GM19395 (cell line): ENCODE measurements around the gene MNAT1.

Experiments used
- ATAC-seq: cut with Tn5 transposase; IDR thresholded peaks from one replicate; pipeline ENCODE4 v1.9.1; 2021; ENCODE audit warnings: mild to moderate bottlenecking, moderate library complexity; ENCODE audit not compliant: unreplicated experiment

MNAT1 gene

DNA sequence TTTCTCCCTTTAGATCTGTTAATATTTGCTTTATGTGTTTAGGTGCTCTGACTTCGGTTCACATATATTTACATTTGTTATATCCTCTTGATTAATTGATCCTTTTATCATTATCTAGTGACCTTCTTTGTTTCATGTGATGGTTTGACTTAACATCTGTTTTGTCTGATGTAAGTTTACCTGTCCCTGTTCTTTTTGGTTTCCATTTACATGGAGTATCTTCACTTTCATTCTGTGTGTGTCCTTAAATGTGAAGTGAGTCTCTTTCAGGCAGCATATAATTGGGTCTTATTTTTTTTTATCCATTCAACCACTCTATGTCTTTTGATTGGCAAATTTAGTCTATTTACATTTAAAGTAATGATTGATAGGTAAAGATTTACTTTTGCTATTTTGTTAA, 222.1 kb downstream of the MNAT1 start:
- no peak for ATAC-seq

DNA sequence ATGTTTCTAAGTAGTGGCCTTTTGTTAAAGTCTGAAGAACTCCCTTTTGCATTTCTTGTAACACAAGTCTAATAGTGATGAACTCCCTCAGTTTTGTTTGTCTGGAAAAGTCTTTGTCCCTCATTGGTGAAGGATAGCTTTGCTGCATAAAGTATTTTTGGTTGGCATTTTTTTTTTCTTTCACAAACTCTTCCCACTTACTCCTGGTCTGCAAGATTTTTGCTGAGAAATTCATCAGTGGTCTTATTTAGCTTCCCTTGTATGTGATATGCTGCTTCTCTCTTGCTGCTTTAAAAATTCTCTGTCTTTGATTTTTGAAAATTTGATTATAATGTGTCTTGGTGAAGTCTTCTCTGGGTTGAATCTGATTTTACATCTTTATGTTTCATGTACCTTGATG, 223.6 kb downstream of the MNAT1 start:
- ATAC-seq = no peak

DNA sequence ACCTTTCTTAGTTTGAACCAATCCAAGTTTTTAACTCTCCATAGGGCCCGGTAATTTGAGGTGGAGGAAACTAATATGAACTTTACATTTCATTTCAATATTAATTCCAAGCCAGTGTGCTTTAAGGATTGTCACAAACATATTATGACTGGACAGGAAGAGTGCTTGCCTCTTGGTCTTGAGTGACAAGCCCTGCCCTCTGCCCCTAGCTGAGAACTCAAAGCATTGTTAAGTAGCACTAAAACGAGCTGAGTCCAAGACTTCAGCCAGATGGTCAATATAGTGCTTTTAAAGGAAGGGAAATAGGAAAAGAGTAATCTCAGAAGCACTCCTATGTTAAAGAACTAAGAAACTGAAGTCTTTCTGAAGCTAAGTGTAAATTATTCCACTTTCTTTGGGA, 229.2 kb downstream of the MNAT1 start:
- ATAC-seq = no peak

DNA sequence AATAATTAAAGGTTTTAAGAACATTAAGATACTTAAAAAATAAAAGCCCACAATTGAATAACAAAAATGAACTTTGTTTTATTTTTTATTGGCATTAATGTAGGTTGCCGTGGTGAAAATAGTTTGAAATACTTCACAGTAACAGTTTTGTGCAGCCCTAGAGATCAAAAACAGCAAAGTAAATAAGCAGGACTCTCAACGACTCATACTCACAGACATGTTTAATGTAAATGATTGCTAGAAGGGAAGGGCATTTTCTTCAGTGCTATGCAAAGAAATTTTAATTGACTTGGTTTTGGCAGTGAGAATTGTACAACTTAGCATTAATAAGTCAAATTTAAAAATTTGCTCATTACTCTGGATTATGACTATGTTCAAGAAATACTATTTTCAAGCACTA, 230.3 kb downstream of the MNAT1 start:
- no peak for ATAC-seq

DNA sequence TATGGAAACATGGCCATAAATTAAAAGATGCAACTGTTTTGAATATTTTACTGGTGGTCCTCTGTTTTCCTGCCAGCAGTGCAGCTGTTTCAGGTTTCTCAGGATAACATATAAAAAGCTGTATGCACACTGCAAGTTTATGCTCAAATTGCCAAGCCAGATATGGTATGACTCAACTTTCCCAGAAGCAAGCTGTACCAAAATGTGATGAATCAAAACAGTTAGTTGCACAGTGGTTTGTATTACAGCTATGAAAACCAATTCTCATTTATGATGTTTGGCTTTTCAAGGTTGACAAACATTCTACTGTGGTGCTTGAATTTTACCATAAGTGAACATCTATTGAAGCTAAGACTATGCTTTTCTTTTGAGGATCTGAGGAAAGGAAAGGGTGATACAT, 230.8 kb downstream of the MNAT1 start:
- ATAC-seq = no peak

DNA sequence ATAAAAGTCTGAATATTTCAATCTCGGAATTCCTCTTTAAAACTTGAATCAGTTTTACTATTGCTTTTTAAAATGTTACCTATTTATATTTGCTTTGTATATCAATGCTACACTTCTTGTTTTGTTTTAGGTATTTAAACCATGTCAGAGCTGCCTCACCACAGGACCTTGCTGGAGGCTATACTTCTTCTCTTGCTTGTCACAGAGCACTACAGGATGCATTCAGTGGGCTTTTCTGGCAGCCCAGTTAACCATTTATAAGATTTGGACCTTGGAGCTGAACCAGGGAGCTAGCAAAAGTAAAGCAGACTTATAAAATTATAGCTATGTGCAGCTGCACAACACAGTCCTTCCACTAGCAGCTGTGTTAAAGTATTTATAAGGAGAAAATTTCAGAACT, 233.5 kb downstream of the MNAT1 start:
- ATAC-seq = no peak

DNA sequence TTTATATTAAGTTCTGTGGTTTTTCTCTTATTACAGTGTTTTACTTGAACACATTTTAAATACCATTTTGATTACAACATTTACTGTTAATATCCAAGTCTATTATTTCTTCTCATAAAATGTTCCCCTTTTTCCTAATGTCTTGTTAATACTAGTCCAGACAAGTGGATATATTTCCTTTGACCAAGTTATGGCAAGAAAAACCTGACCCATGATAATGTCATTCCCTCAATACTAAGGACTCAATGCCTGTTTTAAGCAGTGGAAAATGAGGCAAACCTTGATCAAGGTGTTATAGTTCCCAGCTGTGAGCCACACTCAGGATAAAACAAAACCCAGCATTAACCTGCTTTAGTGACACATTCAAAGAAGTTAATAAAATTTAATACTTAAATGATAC, 234.1 kb downstream of the MNAT1 start:
- ATAC-seq = no peak

DNA sequence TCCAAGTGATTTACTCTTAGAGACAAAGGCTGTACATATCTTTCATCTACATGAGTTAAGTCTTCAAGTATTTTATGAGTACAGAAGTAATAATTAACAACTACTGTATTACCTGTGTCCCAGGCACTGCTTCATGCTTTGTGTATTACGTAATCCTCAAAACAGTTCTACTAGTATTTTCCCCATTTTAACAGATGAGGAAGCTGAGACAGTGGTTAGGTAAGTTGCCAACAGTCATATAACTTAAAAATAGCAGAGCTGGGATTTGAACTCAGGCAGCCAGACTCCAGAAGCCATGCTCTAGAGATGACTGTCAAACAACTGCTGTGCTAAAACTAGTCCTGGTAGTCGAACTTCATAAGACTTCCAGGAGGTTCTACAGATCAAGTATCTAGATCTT, 235.6 kb downstream of the MNAT1 start:
- ATAC-seq = no peak

DNA sequence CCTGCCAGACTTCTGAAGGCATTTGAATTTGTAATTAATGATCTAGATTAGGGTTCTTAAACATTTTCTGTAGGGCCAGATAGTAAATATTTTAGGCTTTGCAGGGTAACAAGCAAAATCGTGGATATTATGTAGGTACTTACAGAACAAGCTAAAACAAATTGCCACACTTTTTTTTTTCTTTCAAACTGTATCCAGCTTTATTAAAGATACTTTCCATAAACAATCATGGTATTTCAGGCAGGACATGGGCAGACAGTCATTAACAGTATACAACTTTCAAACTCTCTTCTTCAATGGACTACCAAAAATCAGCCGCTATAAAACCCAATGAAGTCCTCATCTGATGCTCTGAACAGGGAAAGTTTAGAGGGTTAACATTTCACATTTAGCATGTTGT, 236.7 kb downstream of the MNAT1 start:
- no peak for ATAC-seq

DNA sequence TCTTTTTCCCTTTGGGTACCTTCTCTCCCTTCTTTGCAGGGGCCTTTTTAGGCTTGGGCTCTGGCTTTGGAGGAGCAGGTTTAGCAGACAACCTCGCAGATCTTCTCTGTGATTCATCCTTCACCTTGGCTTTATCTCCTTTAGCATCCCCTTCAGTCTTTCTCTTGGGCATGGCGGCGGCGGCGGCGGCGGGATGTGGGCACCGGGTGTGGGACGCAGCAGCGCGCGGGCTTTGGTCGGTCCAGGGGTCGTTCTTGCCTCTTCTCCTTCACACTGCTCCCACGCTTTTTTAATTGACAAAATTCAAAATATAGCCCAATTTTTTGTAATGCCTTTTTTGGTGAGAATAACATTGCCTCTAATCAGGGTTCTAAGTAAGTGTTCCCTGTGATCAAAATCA, 237.7 kb downstream of the MNAT1 start:
- no peak for ATAC-seq

DNA sequence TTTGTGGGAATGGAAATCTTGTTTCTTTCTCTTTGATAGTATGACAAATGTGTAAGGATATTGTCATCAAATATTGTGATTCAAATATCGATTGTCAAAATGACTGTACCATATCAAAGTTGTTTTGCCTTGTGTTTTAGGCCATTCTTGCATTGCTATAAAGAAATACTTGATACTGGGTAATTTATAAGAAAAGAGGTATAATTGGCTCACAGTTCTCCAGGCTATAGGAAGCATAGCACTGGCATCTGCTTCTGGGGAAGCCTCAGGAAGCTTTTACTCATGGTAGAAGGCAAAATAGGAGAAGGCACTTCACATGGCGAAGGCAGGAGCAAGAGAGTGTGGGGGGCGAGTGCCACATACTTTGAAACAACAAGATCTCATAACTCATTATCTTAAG, 238.5 kb downstream of the MNAT1 start:
- no peak for ATAC-seq

DNA sequence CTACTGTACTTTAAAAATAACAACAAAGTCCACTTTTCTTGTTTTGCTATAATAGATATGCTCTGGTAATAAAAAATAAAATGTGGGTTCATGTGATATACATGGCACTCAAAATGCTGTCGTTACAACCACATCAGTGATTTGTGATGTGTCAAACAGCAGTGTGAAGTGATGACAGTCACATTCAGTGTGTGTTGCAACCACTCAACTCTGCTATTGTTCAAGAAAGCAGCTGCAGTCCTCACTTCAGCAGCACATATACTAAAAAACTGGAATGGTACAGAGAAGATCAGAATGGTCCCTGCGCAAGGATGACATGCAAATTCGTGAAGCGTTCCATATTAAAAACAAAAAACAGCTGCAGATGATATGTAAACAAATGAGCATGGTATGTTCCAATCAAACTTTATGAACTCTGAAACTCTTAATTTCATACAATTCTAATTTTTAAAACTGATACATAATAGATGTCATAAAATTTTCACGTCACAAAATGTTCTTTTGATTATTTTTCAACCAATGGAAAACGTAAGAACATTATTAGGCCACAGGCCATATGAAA, 239.6 kb downstream of the MNAT1 start:
- no peak for ATAC-seq

DNA sequence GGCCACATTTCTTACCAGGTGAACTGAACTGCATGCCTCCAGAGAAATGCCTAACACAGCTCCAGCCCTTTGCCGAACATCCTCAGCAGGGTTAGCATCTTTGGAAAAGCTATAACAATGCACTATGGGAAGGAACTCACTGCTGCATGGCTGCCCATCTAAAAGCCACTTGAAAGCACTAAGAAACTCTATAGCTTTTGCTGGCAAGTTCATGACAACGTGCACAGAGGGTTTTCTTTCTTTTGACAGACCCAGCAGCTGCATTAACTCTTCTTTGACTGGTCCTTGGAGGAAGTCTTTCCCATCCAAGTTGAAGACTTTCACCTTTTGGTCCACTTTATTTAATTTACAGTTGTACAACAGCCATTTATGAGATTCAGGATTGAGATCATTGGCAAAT, 241.0 kb downstream of the MNAT1 start:
- no peak for ATAC-seq

DNA sequence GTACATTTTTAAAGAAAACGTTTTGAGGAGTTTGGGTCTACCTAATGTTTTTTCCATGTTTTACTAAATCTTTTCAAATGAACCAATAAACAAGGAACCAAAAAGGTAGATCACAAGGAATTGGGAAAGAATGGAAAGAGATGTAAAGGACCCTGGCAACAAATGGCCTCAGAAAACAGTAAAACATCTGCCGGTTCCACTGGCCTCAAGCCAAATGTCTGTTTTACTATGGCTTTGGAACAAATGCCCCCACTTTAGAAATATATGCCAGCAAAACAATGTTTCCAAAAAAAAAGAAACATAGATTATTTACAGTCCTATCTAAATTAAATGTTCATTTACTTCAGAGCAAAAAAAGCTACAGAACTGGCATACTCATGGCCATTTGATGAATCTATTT, 243.3 kb downstream of the MNAT1 start:
- ATAC-seq = no peak

DNA sequence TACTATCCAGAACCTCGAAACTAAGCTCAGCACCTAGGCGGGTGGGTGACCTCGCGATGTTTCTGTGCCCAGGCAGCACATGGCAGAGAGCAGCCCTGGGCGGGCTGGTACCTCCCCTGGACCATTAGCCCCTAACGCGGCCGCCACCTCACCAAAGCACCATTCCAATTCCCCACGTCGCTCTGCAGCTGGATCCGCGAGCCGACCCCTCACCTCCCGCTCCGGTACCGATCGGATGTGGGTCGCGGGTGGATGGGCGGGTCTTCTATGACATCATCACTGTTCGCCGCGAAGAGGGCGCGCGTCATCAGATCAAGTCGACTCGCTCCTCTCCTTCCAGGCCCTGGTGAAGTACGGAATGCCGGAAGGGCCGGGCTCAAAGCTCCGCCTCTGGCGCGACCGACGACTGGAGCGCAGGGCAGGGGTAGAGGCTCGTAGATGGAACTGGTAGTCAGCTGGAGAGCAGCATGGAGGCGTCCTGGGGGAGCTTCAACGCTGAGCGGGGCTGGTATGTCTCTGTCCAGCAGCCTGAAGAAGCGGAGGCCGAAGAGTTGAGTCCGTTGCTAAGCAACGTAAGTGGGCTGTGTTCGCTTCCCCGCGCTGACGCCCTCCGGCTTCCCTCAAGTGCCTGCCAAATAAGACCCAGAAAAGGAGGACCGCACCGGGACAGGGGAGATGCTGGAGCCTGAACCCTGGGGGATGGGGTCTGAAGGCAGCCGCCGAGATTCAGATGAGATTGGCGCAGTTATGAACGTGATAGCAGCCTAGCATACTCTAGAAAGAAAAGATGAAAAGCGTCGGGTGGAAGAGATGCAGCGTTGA, 246.5 kb downstream of the MNAT1 start, which contains the start of the genes SLC38A6 and TRMT5:
Gene SLC38A6 (plus strand): TSS at position 435 of the 822 bp plus-strand sequence. CDS start 33 bp downstream, at position 468.
Gene TRMT5 (minus strand): TSS at position 269 of the 822 bp plus-strand sequence. CDS start 106 bp downstream, at position 163.
- ATAC-seq = peak; percentile 86

DNA sequence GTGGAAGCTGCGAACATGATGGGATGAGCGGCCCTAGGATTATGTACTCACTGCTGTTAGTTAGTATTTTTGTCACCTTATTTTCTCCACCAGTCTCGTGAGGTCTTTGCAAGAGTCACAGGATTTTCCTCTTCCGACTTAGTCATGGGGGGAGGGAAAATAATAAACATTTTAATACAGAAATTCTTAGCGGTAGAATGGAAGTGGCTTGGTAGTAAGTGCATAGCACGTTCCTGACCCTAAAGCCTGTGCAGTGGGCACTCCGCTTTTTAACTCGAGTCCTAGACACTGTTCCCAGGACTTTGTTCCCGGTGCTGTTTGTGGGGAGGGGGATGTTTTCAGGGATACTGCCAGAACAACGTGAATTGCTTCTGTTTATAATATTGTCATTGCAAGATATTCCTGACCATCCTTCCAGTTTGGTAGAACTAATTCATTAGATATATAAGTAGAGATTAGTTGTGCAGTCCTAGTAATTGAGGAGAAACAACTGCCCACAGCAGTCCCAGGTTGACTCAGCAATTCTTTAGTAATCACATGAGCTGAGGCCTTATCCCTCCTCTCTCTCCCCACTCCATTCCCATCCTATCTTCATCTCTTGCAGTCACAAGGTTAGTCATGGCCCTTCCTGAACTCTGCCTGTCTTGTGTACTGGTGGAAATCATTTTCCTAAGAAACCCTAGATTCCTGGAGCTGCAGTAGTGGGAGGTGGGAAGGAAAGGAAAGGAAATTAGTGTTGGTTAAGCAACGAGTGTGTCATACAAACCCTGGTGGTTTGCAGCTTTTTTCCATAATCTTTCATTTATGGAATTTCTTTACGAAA, 247.3 kb downstream of the MNAT1 start:
- ATAC-seq = peak; percentile 1

DNA sequence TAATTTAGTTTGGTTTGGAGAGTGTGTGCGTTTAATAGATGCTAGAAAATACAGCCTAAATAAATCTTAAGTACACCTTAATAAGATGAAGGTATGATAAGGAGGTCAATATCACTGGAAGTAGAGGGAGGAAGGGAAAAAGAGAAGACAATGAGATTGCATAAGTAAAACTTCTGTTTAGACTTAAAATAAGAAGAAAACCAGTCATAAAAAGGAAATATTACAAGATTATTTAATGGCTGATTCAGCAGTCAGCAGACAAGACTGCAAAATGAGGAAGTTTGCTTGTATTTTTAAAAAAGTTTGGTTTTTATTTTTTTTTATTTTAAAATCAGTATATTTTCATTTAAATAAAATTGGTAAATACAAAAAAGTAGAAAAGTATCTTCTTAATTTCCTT, 249.6 kb downstream of the MNAT1 start:
- ATAC-seq = no peak

DNA sequence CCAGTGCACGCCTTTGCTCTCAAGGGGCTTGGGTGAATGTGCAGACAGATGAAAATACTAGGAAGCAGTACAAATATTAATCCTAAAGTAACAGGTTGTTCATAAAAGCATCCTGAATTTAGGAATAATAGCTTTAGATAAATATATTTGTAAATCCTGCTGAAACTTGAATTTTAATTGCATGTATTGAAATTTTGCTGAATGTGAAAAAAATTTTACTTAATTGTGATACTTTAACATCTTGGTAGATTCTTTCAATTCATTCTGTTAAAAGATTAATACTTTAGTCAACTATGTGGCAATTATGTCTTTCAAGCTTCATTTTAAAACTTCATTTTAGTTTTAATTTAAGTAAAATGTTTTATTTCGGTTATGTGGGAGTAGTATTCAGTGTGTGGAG, 251.9 kb downstream of the MNAT1 start:
- ATAC-seq = no peak

DNA sequence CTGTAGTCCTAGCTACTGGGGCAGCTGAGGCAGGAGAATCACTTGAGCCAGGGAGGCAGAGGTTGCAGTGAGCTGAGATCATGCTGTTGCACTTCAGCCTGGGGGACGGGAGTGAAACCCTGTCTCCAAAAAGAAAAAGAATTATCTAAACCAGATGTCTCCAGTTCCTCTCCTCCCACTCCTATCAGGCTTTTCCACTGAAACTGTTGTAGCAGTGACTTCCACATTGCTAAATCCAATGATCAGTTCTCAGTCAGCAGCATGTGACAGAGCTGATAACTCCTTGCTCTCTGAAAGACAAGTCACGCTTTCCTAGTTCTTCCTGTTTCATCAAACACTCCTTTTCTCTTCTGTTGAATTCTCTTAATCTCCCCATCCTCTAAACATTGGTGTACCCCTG, 255.0 kb downstream of the MNAT1 start:
- ATAC-seq = no peak

DNA sequence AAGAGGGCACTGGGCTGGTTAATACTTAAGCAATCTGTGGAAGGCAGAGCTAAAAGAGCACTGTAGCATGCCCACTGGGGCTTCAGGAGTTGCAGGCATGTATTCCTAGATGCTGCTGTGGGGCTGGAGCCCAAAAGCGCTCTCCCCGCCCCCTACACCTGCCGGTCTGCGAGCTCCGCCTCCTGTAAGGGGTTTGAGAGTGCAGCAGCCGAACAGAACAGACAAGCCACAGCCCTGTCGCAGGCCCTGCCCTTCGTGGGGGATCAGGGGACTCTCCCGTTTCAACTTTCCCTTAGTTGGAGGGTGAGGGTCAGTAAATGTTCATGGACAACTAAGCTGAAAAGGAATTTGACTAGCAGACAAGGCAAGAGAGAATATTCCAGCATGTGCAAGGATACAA, 264.1 kb downstream of the MNAT1 start:
- ATAC-seq = no peak

DNA sequence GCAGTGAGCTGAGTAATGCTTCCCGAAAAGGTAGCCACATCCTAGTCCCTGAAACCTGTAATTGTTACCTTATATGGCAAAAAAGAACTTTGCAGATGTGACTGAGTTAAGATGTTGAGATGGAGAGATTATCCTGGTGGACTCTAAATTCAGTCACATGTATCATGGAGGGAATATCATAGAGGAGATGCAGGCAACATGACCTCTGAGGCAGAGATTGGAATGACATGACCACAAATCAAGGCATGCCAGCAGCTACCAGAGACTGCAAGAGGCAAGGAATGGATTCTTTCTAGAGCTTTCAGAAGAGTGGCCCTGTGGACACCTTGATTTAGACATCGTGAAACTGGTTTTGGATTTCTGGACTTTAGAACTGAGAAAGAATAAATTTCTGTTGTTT, 265.0 kb downstream of the MNAT1 start:
- ATAC-seq = no peak

DNA sequence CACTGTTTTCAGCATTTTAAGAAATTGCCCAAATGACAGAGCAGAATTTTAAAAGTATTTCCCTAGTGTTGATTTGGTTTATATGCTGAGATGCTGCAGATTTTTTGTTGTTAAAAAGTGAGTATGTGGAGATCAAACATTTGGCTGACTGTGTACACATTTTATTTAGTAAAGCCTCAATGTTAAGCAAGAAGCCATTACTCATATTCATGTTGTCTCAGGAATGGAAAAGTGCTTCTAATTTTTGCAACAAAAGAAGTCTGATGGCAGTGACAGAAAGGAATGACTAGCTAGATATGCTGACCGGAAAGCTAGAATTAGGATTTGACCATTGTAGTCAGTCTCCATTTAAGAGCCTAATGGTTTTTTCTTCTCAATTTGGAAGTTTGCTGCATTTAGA, 269.0 kb downstream of the MNAT1 start:
- no peak for ATAC-seq
